Bronchial epithelial cell (primary cell): Measurements from ENCODE around the gene ZFP36. TPM values are rescaled to one million over a fixed set of nuclear protein-coding genes. Genes with fewer than 3 reads are reported as not detected.

Experiments
- DNase-seq: peaks from one replicate; pipeline ENCODE4 v3.0.0-alpha.2; 2010; ENCODE audit warnings: low read depth
- FAIRE-seq: peaks from 2 replicates; lab custom pipeline; 2011; peaks lifted over from hg19 to GRCh38; lab: Jason Lieb, UNC
- H3K27me3 ChIP-seq: 2 replicates; pipeline ENCODE4 v1.5.1; 2011; ENCODE audit warnings: low read length; ENCODE audit not compliant: control insufficient read depth, insufficient read depth
- H3K36me3 ChIP-seq: 2 replicates; pipeline ENCODE4 v1.5.1; 2011; ENCODE audit warnings: low read length; ENCODE audit not compliant: control insufficient read depth, insufficient read depth
- H3K4me3 ChIP-seq: 2 replicates; pipeline ENCODE4 v1.5.1; 2011; ENCODE audit warnings: mild to moderate bottlenecking, low read depth, low read length, control low read depth
- total RNA-seq: library from RNA; depleted of rRNA; stranded (reverse); fragments of >200 nt; gene quantifications from 2 replicates; pipeline ENCODE4 v1.2.1, GENCODE V29; 2014
- TF ChIP-seq, protein P1 (sequence below): IDR thresholded peaks from 2 replicates; pipeline ENCODE4 v1.5.1; 2011; ENCODE audit warnings: mild to moderate bottlenecking, moderate library complexity, low read length, control low read depth, inconsistent platforms; ENCODE audit not compliant: insufficient read depth, severe bottlenecking

ZFP36 gene, protein sequence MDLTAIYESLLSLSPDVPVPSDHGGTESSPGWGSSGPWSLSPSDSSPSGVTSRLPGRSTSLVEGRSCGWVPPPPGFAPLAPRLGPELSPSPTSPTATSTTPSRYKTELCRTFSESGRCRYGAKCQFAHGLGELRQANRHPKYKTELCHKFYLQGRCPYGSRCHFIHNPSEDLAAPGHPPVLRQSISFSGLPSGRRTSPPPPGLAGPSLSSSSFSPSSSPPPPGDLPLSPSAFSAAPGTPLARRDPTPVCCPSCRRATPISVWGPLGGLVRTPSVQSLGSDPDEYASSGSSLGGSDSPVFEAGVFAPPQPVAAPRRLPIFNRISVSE
- 3.4 and 5.0 TPM in 2 replicates for total RNA-seq

DNA sequence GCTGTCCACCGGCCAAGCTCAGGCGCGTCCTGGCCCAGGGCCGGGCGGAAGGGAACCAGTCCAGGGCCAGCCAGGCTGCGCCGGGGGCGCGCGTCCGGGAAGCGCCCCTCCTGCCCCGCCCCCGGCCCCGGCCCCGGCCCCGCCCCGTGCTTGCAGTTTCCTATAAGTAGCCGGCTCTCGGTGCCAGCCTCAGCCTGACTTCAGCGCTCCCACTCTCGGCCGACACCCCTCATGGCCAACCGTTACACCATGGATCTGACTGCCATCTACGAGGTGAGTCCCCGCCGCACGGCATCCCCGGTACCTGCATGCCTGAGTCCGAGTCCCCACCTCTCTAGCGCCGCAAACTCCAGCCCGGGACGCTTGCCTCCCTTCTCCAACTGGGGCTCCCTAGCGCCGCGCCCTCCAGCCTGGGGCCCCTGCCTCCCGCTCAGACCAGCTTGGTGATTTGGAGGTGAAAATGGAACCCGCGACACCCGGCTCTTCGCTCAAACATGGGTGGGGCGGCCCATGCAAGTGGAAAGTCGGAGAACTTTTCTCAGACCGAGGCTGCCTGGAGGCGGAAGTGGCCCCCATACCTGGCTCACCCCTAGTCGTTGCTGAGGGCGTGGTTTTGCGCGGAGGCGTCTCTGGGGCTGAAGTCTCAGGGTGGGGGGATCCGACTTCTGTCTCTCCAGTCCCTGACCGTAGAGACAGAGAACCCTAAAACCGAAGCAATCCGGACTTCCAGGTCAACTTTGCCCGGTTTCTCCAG is at the start of gene ZFP36:
ZFP36 (plus strand) TSS at position 192 of the 754 bp plus-strand sequence; CDS start at position 250, 58 bp downstream.
- TF ChIP-seq, protein P1, sequence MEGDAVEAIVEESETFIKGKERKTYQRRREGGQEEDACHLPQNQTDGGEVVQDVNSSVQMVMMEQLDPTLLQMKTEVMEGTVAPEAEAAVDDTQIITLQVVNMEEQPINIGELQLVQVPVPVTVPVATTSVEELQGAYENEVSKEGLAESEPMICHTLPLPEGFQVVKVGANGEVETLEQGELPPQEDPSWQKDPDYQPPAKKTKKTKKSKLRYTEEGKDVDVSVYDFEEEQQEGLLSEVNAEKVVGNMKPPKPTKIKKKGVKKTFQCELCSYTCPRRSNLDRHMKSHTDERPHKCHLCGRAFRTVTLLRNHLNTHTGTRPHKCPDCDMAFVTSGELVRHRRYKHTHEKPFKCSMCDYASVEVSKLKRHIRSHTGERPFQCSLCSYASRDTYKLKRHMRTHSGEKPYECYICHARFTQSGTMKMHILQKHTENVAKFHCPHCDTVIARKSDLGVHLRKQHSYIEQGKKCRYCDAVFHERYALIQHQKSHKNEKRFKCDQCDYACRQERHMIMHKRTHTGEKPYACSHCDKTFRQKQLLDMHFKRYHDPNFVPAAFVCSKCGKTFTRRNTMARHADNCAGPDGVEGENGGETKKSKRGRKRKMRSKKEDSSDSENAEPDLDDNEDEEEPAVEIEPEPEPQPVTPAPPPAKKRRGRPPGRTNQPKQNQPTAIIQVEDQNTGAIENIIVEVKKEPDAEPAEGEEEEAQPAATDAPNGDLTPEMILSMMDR: no peak
- peak within 1 kb of the TSS; percentile 98 for H3K4me3 ChIP-seq
- peaks cover 16% of the 10 kb centered on the region for H3K36me3 ChIP-seq
- DNase-seq: peak; percentile 63
- H3K27me3 ChIP-seq: no peaks in the 10 kb centered on the region
- FAIRE-seq: no peak

DNA sequence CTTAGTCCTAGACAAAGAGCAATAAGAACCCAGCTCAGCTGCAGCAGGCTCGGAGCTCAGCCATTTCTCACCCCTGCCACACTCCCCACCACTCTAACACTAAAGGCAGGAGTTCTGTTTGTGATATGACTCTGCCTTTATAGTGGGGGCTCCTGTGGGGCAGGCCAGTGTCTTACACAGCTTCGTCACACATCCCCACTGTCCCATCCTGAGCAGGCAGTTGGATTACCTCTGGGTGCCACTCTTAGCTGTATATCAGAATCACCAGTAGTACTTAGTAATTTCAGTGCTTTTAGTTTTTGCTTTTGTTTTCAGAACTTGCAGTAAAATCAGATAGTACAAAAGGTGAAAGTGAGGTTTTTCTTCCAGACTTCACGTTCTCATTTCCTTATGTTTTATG is 47.6 kb upstream of the ZFP36 start:
- Histone ChIP-seq H3K4me3 (no peak overlapping the region), H3K27me3 (no peaks in the 10 kb centered on the region), H3K36me3 (peaks cover 22% of the 10 kb centered on the region)
- FAIRE-seq (no peak), DNase-seq (no peak)
- TF ChIP-seq, protein P1: no peak

DNA sequence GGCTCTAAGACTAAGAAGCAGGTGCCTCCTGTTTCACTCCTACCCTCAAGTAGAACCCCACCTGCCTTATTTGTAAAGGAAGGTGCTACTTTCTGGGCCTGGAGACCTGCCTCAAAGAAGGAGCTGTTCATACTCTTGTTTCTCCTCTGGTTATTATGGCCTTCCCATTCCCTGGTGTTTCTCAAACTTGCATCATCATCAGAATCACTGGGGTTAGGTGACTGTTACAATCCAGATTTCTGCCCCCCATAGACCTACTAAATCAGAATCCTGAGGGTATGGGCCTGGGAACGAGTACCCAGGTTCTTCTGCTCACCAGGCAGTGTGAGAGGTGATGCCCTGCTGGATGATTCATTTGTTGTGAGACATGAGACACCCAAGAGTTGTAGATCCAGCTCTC is 46.0 kb upstream of the ZFP36 start:
- TF ChIP-seq, protein P1: no peak
- H3K4me3 ChIP-seq: no peak overlapping the region
- H3K27me3 ChIP-seq: no peaks in the 10 kb centered on the region
- no peak for FAIRE-seq
- peaks cover 21% of the 10 kb centered on the region for H3K36me3 ChIP-seq
- no peak for DNase-seq

DNA sequence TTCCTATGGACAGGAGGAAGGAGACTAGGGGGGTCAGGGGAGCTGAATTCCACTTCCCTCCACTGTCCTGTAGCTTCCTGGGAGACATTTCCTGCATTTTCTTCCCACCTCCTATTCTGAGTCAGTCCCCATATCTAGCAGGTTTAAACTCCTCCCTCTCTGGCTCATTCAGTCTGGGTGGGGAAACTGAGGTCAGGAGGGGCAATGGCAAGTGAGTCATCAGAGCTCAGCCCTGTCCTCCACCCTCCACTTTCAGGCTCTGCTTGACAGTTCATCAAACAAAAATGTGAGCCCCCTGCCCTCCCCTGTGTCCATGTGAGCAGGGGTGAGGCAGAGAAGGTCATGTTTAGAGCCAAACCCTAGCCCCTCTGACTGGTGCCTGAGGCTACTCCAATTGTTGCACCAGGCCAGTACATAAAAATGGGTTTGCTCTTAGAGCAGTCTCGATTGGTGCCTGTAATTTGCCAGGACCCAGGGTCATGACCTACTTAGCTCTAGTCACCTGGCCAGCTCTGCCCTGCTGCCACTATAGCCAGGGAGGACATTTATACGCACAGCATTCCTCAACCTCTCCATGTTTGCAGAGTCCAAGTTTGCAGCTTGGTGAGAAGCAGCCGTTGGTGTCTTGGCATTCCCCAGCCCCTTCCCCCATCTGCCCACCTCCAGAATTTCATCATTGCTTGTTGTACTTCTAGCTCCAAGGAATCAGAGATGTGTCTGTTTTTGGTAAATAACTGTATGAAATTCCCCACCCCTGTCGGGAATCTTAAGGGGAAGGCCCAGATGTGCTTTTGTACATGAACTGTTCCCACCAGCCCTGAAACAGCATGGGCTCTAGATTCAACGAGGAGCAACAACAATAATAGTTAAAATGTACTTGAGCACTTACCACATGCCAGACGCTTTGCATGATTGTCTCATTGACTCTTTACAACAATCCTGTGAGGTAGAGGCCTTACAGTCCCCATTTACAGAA is 43.7 kb upstream of the ZFP36 start:
- TF ChIP-seq, protein P1: no peak
- H3K4me3 ChIP-seq: no peak overlapping the region
- H3K27me3 ChIP-seq: no peaks in the 10 kb centered on the region
- FAIRE-seq: no peak
- peaks cover 8% of the 10 kb centered on the region for H3K36me3 ChIP-seq
- peak; percentile 85 for DNase-seq

DNA sequence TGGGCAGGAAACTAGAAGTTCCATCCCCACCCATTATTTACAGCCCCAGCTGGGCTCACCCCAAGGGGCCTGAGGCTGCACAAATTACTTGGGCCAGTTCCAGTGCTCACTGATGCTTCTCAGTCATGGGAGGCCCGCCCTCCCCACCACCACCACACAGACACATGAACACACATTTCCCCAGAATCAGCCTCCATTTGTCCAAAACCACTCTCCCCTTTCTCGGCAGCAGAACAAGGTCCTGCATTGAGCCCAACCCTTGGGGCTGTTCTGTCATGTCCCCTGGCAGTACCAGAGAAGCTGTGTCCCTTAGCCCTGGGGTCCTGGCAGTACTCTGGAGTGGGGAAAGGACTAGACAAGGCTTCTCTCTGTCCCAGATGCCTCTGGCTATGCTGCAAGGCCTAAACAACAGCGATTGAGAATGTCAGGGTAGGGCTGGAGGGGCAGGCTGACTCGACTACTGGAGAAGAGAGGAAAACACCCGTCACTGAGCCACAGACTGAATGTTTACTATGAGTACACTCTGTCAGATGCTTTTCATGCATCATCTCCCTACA is 42.7 kb upstream of the ZFP36 start:
- H3K36me3 ChIP-seq: peaks cover 8% of the 10 kb centered on the region
- DNase-seq (no peak), FAIRE-seq (no peak)
- TF ChIP-seq, protein P1: no peak
- H3K27me3 ChIP-seq: no peaks in the 10 kb centered on the region
- H3K4me3 ChIP-seq: no peak overlapping the region
